ENCODE measurements around the gene TNFRSF4. TPM values are rescaled to one million over a fixed set of nuclear protein-coding genes. Genes with fewer than 3 reads are reported as not detected.

The TNFRSF4 gene
- total RNA-seq, 1 experiment from 2014 or later = 0.62 TPM

DNA sequence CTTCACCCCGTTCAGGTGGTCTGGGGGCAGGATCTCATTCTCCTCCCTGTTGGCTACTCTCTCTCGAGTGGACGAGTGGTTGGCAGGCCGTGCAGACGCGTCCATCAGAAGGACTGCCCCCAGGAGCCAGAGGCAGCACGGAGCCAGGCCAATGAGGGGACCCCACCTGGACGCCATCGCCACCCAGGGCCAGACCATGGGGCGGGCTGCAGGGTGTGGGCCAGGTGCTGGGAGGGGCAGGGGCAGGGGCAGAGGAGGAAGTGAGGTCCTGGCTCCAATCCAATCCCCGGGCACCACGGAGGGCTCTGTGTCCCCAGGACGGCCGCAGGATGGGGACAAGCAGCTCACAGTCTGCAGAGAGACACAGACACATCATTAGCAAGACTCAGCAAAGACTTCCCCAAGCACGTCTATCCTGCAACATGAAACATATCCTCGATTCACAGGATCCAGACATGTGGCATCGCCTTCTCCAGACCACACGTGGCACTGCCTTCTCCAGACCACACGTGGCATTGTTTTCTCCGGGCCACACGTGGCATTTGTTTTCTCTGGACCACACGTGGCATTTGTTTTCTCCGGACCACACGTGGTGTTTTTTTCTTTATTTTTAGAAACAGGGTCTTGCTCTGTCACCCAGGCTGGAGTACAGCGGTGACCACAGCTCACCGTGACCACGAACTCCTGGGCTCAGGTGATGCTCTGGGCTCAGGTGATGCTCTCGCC, 14.8 kb upstream of the TNFRSF4 start:
- Histone ChIP-seq H3K27ac (ENCODE audit: low read length) (no peak overlapping the region), H3K4me3 (ENCODE audit: low read depth in 2 of 2, low read length in 2 of 2) (no peak overlapping the region), H3K9me3 (ENCODE audit: control insufficient read depth, insufficient read depth, low read depth, low read length) (no peaks in the 10 kb centered on the region), H3K27me3 (ENCODE audit: control insufficient read depth, insufficient read depth, low read length) (no peaks in the 10 kb centered on the region), H3K4me1 (ENCODE audit: control insufficient read depth, insufficient read depth, low read length) (peaks cover 11% of the 10 kb centered on the region), H3K36me3 (ENCODE audit: control insufficient read depth, insufficient read depth, low read length) (peaks cover 8% of the 10 kb centered on the region; the same call in 1 of the 2 replicates)
- POLR2A ChIA-PET = interaction anchor here (0.5 kb wide), 2 partner anchors 51 to 80 kb away, joined by 3 to 4 read pairs; no protein-coding TSS in a partner anchor
- intact Hi-C loops (cut with micrococcal nuclease; ENCODE audit: unreplicated experiment) = no loop called here
- ATAC-seq (no peak), DNase-seq (ENCODE audit: low read depth, low spot score) (no peak)
- CTCF ChIA-PET = no interaction called here
- in situ Hi-C loops (cut with HindIII; ENCODE audit: low pct_unique_long_range_greater_than_20kb, low sequenced_read_pairs) = no loop called here
- BruUV-seq (replicated peaks) = no TSS peak
- no peak for TF ChIP-seq TCF7L2 (IDR thresholded peaks at IDR 0.05; ENCODE audit: low read depth, low read length)
- TF ChIP-seq, protein P1, sequence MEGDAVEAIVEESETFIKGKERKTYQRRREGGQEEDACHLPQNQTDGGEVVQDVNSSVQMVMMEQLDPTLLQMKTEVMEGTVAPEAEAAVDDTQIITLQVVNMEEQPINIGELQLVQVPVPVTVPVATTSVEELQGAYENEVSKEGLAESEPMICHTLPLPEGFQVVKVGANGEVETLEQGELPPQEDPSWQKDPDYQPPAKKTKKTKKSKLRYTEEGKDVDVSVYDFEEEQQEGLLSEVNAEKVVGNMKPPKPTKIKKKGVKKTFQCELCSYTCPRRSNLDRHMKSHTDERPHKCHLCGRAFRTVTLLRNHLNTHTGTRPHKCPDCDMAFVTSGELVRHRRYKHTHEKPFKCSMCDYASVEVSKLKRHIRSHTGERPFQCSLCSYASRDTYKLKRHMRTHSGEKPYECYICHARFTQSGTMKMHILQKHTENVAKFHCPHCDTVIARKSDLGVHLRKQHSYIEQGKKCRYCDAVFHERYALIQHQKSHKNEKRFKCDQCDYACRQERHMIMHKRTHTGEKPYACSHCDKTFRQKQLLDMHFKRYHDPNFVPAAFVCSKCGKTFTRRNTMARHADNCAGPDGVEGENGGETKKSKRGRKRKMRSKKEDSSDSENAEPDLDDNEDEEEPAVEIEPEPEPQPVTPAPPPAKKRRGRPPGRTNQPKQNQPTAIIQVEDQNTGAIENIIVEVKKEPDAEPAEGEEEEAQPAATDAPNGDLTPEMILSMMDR (IDR thresholded peaks at IDR 0.05) = no peak
- TF ChIP-seq SIN3A (IDR thresholded peaks at IDR 0.05; ENCODE audit: borderline replicate concordance, insufficient read depth, low read depth, low read length) = no peak
- no peak for TF ChIP-seq POLR2AphosphoS5 (IDR thresholded peaks at IDR 0.05; ENCODE audit: low read depth, low read length)
- TF ChIP-seq, protein P2, sequence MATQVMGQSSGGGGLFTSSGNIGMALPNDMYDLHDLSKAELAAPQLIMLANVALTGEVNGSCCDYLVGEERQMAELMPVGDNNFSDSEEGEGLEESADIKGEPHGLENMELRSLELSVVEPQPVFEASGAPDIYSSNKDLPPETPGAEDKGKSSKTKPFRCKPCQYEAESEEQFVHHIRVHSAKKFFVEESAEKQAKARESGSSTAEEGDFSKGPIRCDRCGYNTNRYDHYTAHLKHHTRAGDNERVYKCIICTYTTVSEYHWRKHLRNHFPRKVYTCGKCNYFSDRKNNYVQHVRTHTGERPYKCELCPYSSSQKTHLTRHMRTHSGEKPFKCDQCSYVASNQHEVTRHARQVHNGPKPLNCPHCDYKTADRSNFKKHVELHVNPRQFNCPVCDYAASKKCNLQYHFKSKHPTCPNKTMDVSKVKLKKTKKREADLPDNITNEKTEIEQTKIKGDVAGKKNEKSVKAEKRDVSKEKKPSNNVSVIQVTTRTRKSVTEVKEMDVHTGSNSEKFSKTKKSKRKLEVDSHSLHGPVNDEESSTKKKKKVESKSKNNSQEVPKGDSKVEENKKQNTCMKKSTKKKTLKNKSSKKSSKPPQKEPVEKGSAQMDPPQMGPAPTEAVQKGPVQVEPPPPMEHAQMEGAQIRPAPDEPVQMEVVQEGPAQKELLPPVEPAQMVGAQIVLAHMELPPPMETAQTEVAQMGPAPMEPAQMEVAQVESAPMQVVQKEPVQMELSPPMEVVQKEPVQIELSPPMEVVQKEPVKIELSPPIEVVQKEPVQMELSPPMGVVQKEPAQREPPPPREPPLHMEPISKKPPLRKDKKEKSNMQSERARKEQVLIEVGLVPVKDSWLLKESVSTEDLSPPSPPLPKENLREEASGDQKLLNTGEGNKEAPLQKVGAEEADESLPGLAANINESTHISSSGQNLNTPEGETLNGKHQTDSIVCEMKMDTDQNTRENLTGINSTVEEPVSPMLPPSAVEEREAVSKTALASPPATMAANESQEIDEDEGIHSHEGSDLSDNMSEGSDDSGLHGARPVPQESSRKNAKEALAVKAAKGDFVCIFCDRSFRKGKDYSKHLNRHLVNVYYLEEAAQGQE (IDR thresholded peaks at IDR 0.05; ENCODE audit: insufficient read depth in 1 of 2, low read depth in 2 of 2, low read length in 1 of 2) = no peak

DNA sequence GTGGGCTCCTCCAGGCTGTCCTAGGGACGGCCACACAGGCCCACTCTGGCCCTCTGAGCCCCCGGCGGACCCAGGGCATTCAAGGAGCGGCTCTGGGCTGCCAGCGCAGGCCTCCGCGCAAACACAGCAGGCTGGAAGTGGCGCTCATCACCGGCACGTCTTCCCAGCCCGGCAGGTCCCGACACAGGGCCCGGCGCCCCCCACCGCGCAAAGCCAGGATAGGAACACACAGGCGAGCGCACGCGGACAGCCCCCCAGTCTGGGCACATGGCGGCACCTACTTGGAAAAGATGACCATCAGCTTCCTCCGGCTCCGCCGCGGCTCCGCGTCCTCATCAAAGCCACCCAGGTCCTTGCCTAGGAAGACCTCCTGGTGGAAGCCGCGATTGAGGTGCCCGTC, 14.2 kb upstream of the TNFRSF4 start:
- H3K9me3 ChIP-seq (ENCODE audit: control insufficient read depth, insufficient read depth, low read depth, low read length) = no peaks in the 10 kb centered on the region
- CTCF ChIA-PET = no interaction called here
- in situ Hi-C loops (cut with HindIII; ENCODE audit: low pct_unique_long_range_greater_than_20kb, low sequenced_read_pairs) (no loop called here), intact Hi-C loops (cut with micrococcal nuclease; ENCODE audit: unreplicated experiment) (no loop called here)
- no peak for DNase-seq (ENCODE audit: low read depth, low spot score)
- no TSS peak for BruUV-seq (replicated peaks)
- TF ChIP-seq TCF7L2 (IDR thresholded peaks at IDR 0.05; ENCODE audit: low read depth, low read length) (no peak), SIN3A (IDR thresholded peaks at IDR 0.05; ENCODE audit: borderline replicate concordance, insufficient read depth, low read depth, low read length) (no peak), POLR2AphosphoS5 (IDR thresholded peaks at IDR 0.05; ENCODE audit: low read depth, low read length) (no peak)
- TF ChIP-seq, protein P2 (IDR thresholded peaks at IDR 0.05; ENCODE audit: insufficient read depth in 1 of 2, low read depth in 2 of 2, low read length in 1 of 2) = no peak
- TF ChIP-seq, protein P1 (IDR thresholded peaks at IDR 0.05) = no peak
- no peak overlapping the region for H3K27ac ChIP-seq (ENCODE audit: low read length)
- peaks cover 6% of the 10 kb centered on the region for H3K4me1 ChIP-seq (ENCODE audit: control insufficient read depth, insufficient read depth, low read length)
- H3K4me3 ChIP-seq (ENCODE audit: low read depth in 2 of 2, low read length in 2 of 2) = no peak overlapping the region
- no peaks in the 10 kb centered on the region for H3K27me3 ChIP-seq (ENCODE audit: control insufficient read depth, insufficient read depth, low read length)
- ATAC-seq = no peak
- POLR2A ChIA-PET = no interaction called here
- H3K36me3 ChIP-seq (ENCODE audit: control insufficient read depth, insufficient read depth, low read length) = peaks cover 8% of the 10 kb centered on the region; the same call in 1 of the 2 replicates

Data from Panc1 (cell line).